ENCODE results near the gene ESRRB.

ESRRB gene

GRCh38 chr14:76375947-76376404 is at the start of gene ESRRB:
Gene ESRRB, plus strand, starts transcription at chr14:76376137. Its CDS starts 265 bp downstream, at chr14:76376402.
- no peak for DNase-seq

- no peak for DNase-seq
Measured at GRCh38 chr14:76326918-76327689, 48.8 kb upstream of the ESRRB start.

- no peak for DNase-seq
Measured at GRCh38 chr14:76328457-76329137, 47.3 kb upstream of the ESRRB start.

GRCh38 chr14:76329154-76329928 is 46.6 kb upstream of the ESRRB start:
- no peak for DNase-seq

- DNase-seq = no peak
Measured at GRCh38 chr14:76329951-76330350, 46.0 kb upstream of the ESRRB start.

- no peak for DNase-seq
Measured at GRCh38 chr14:76330411-76331327, 45.3 kb upstream of the ESRRB start.

GRCh38 chr14:76331328-76332011 is 44.5 kb upstream of the ESRRB start:
- DNase-seq = no peak

- DNase-seq = no peak
Measured at GRCh38 chr14:76333664-76334063, 42.3 kb upstream of the ESRRB start.

GRCh38 chr14:76334316-76334715 is 41.6 kb upstream of the ESRRB start:
- no peak for DNase-seq

GRCh38 chr14:76336876-76337275 is 39.1 kb upstream of the ESRRB start:
- DNase-seq = no peak

- DNase-seq = no peak
Measured at GRCh38 chr14:76337635-76338545, 38.0 kb upstream of the ESRRB start.

GRCh38 chr14:76339728-76340615 is 36.0 kb upstream of the ESRRB start:
- no peak for DNase-seq

- DNase-seq = no peak
Measured at GRCh38 chr14:76343386-76343785, 32.6 kb upstream of the ESRRB start.

- no peak for DNase-seq
Measured at GRCh38 chr14:76346391-76347160, 29.4 kb upstream of the ESRRB start.

- DNase-seq = no peak
Measured at GRCh38 chr14:76348898-76349297, 27.0 kb upstream of the ESRRB start.

GRCh38 chr14:76349993-76350392 is 25.9 kb upstream of the ESRRB start:
- no peak for DNase-seq

- DNase-seq = no peak
Measured at GRCh38 chr14:76350671-76351070, 25.3 kb upstream of the ESRRB start.

GRCh38 chr14:76351941-76352340 is 24.0 kb upstream of the ESRRB start:
- no peak for DNase-seq
